OCI-LY1 (cell line): ENCODE measurements around the gene TMEM204.

Experiments used
- H2AFZ ChIP-seq: fragments of 200-600 bp; sonication (generic), shearing (Covaris generic); 2 replicates; pipeline ENCODE4 v1.6.0; 2014; ENCODE audit warnings: antibody characterized with exemption, mild to moderate bottlenecking, low read length
- H3F3A ChIP-seq: fragments of 200-600 bp; sonication (generic), shearing (Covaris generic); 2 replicates; pipeline ENCODE4 v1.6.0; 2014; ENCODE audit warnings: mild to moderate bottlenecking, antibody characterized with exemption, low read length, moderate library complexity; ENCODE audit not compliant: insufficient read depth
- H3K27ac ChIP-seq: fragments of 200-600 bp; sonication (generic); 2 replicates; pipeline ENCODE4 v1.5.1; 2014; ENCODE audit warnings: low read length, mixed run types, mild to moderate bottlenecking, low read depth; ENCODE audit not compliant: poor library complexity, severe bottlenecking
- H3K27me3 ChIP-seq: fragments of 200-600 bp; sonication (generic); 2 replicates; pipeline ENCODE4 v1.6.0; 2014; ENCODE audit warnings: antibody characterized with exemption, mild to moderate bottlenecking, low read length, moderate library complexity; ENCODE audit not compliant: insufficient read depth
- H3K36me3 ChIP-seq: fragments of 200-600 bp; sonication (generic); 2 replicates; pipeline ENCODE4 v1.6.1; 2014; ENCODE audit warnings: mild to moderate bottlenecking, antibody characterized with exemption, low read length, moderate library complexity, mixed read lengths; ENCODE audit not compliant: insufficient read depth
- H3K4me1 ChIP-seq: fragments of 200-600 bp; sonication (generic); 2 replicates; pipeline ENCODE4 v1.5.1; 2014; ENCODE audit warnings: mild to moderate bottlenecking, low read length, moderate library complexity; ENCODE audit not compliant: insufficient read depth, severe bottlenecking
- H3K4me2 ChIP-seq: fragments of 200-600 bp; sonication (generic), shearing (Covaris generic); 2 replicates; pipeline ENCODE4 v1.6.1; 2014; ENCODE audit warnings: low read length
- H3K4me3 ChIP-seq: fragments of 200-600 bp; sonication (generic); 2 replicates; pipeline ENCODE4 v1.5.1; 2014; ENCODE audit warnings: low read length, low read depth, mild to moderate bottlenecking, mixed read lengths; ENCODE audit not compliant: poor library complexity, severe bottlenecking
- H3K79me2 ChIP-seq: fragments of 200-600 bp; shearing (Covaris generic); 2 replicates; pipeline ENCODE4 v1.6.1; 2016; ENCODE audit warnings: mixed run types, low read length, mixed read lengths; ENCODE audit not compliant: insufficient read depth
- H3K9ac ChIP-seq: fragments of 200-600 bp; sonication (generic), shearing (Covaris generic); 2 replicates; pipeline ENCODE4 v1.6.1; 2014; ENCODE audit warnings: mild to moderate bottlenecking, low read length, mixed read lengths
- H3K9me2 ChIP-seq: fragments of 200-600 bp; sonication (generic), shearing (Covaris generic); 2 replicates; pipeline ENCODE4 v1.6.1; 2014; ENCODE audit warnings: low read depth, mild to moderate bottlenecking, low read length, mixed read lengths
- H3K9me3 ChIP-seq: fragments of 200-600 bp; shearing (Covaris generic); 2 replicates; pipeline ENCODE4 v1.6.1; 2014; ENCODE audit warnings: low read length, mixed read lengths
- H4K20me1 ChIP-seq: fragments of 200-600 bp; sonication (generic), shearing (Covaris generic); 2 replicates; pipeline ENCODE4 v1.6.0; 2016; ENCODE audit warnings: mild to moderate bottlenecking, low read length; ENCODE audit not compliant: insufficient read depth
- EZH2 ChIP-seq: fragments of 200-600 bp; sonication (generic), shearing (Covaris generic); IDR thresholded peaks from 2 replicates; pipeline ENCODE4 v1.8.0; 2017; ENCODE audit warnings: borderline replicate concordance, mixed run types, mild to moderate bottlenecking, antibody characterized with exemption, low read length, moderate library complexity, mixed read lengths
- TF ChIP-seq, protein P1 (sequence below): fragments of 200-600 bp; sonication (generic), shearing (Covaris generic); IDR thresholded peaks from 2 replicates; pipeline ENCODE4 v1.5.1; 2017; ENCODE audit warnings: mild to moderate bottlenecking, antibody characterized with exemption, low read length, moderate library complexity, mixed read lengths

TMEM204 gene

DNA sequence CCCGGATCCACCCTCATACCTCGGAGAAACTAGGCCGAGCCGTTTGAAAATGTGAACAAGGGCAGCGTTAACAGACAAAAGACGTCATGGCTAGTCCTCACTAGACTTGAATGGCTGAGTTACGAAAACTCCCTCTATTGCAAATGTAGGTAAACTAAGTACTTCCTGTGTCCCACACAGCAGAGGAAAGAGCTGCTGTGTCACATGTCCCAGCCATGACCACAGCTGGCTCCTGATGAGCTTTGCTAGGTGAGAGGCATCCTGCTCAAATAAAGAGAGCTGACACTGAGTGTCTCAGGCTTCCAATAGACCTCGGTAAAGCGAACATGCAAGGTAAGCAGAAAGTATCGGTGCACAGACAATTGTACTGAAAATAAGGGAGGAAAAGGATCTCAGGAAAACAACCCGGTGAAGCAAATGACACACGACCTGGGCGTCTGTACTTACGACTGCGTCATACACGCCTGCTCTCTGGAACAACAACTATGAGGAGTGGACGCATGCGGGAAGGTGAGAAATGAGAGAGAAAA, 26.0 kb downstream of the TMEM204 start:
- Histone ChIP-seq H3K9ac (no peak overlapping the region), H3K27ac (no peak overlapping the region), H3K36me3 (no peaks in the 10 kb centered on the region), H3K4me2 (no peak overlapping the region), H3K27me3 (no peaks in the 10 kb centered on the region), H3K9me2 (no peaks in the 10 kb centered on the region), H3K9me3 (no peaks in the 10 kb centered on the region), H3K79me2 (no peaks in the 10 kb centered on the region), H3K4me3 (no peak overlapping the region), H4K20me1 (no peaks in the 10 kb centered on the region), H3F3A (no peaks in the 10 kb centered on the region), H3K4me1 (no peaks in the 10 kb centered on the region), H2AFZ (no peak overlapping the region)
- TF ChIP-seq, protein P1, sequence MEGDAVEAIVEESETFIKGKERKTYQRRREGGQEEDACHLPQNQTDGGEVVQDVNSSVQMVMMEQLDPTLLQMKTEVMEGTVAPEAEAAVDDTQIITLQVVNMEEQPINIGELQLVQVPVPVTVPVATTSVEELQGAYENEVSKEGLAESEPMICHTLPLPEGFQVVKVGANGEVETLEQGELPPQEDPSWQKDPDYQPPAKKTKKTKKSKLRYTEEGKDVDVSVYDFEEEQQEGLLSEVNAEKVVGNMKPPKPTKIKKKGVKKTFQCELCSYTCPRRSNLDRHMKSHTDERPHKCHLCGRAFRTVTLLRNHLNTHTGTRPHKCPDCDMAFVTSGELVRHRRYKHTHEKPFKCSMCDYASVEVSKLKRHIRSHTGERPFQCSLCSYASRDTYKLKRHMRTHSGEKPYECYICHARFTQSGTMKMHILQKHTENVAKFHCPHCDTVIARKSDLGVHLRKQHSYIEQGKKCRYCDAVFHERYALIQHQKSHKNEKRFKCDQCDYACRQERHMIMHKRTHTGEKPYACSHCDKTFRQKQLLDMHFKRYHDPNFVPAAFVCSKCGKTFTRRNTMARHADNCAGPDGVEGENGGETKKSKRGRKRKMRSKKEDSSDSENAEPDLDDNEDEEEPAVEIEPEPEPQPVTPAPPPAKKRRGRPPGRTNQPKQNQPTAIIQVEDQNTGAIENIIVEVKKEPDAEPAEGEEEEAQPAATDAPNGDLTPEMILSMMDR: no peak
- no peak for TF ChIP-seq EZH2

DNA sequence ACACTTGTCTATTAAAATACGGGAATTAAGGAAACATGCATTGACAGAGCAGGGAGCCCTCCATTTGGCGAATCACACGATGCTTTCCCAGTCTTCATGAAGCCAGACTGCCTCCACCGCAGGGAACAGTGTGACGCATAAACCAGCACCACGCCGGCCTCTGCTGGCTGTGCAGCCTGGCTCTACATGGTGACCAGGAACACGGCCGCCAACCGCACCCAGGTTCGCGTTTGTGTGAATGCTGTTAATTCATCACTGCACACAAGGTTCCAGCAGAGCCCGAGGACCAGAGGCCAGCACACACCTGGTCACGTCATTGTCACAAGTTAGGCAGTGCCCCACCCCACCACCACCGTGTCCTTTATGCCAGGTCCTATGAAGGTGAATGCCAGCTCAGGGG, 26.7 kb downstream of the TMEM204 start:
- H3K4me1 ChIP-seq: no peaks in the 10 kb centered on the region
- H4K20me1 ChIP-seq: no peaks in the 10 kb centered on the region
- no peaks in the 10 kb centered on the region for H3K9me3 ChIP-seq
- no peak overlapping the region for H2AFZ ChIP-seq
- H3K27ac ChIP-seq: no peak overlapping the region
- no peaks in the 10 kb centered on the region for H3K9me2 ChIP-seq
- no peaks in the 10 kb centered on the region for H3K36me3 ChIP-seq
- no peaks in the 10 kb centered on the region for H3F3A ChIP-seq
- no peak overlapping the region for H3K4me3 ChIP-seq
- no peak overlapping the region for H3K4me2 ChIP-seq
- H3K27me3 ChIP-seq: no peaks in the 10 kb centered on the region
- H3K79me2 ChIP-seq: no peaks in the 10 kb centered on the region
- TF ChIP-seq, protein P1: no peak
- H3K9ac ChIP-seq: no peak overlapping the region

DNA sequence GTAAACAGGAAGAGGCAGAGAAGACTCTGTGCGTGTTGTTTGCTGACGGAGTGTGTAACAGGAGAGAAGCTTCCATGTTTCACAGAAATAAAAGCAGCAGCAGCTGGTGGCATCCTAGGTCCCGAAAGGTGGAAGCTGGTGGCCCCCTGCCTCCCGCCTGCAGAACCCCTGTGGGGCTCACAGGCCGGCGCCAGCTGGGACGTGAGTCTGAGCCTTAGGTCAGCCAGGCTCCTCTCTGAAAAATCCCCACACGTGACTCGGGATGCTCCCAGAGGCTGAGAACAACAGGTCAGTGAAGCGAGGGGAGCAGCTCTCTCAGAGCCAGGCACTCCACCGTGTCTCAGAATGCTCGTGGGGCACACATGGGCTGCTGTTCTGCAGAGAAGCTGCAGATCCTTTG, 27.4 kb downstream of the TMEM204 start:
- Histone ChIP-seq H3K9me2 (no peaks in the 10 kb centered on the region), H4K20me1 (no peaks in the 10 kb centered on the region), H3F3A (no peaks in the 10 kb centered on the region), H2AFZ (no peak overlapping the region), H3K4me2 (no peak overlapping the region), H3K27ac (no peak overlapping the region), H3K79me2 (no peaks in the 10 kb centered on the region), H3K9ac (no peak overlapping the region), H3K4me1 (no peaks in the 10 kb centered on the region), H3K4me3 (no peak overlapping the region), H3K9me3 (no peaks in the 10 kb centered on the region), H3K27me3 (no peaks in the 10 kb centered on the region), H3K36me3 (no peaks in the 10 kb centered on the region)
- no peak for TF ChIP-seq EZH2
- TF ChIP-seq, protein P1: no peak
